VCaP (cell line): ENCODE measurements around the gene ADGRB2.

Experiments used
- H3K27ac ChIP-seq: fragments of 450-650 bp; 2 replicates; pipeline ENCODE4 v1.5.1; 2017
- CTCF ChIP-seq: fragments of 450-650 bp; conservative IDR thresholded peaks from 2 replicates; pipeline ENCODE4 v1.5.1; 2017; ENCODE audit warnings: mild to moderate bottlenecking, moderate library complexity

Gene ADGRB2

GRCh38 chr1:31784356-31785019 lies 20.3 kb upstream of the ADGRB2 start:
- H3K27ac ChIP-seq, result no peak overlapping the region

GRCh38 chr1:31783846-31784245 lies 19.7 kb upstream of the ADGRB2 start:
- TF ChIP-seq CTCF, result no peak
- H3K27ac ChIP-seq, result no peak overlapping the region

More at GRCh38 chr1:31784356-31785019, 20.3 kb upstream of the ADGRB2 start:
- no peak for TF ChIP-seq CTCF

DNA sequence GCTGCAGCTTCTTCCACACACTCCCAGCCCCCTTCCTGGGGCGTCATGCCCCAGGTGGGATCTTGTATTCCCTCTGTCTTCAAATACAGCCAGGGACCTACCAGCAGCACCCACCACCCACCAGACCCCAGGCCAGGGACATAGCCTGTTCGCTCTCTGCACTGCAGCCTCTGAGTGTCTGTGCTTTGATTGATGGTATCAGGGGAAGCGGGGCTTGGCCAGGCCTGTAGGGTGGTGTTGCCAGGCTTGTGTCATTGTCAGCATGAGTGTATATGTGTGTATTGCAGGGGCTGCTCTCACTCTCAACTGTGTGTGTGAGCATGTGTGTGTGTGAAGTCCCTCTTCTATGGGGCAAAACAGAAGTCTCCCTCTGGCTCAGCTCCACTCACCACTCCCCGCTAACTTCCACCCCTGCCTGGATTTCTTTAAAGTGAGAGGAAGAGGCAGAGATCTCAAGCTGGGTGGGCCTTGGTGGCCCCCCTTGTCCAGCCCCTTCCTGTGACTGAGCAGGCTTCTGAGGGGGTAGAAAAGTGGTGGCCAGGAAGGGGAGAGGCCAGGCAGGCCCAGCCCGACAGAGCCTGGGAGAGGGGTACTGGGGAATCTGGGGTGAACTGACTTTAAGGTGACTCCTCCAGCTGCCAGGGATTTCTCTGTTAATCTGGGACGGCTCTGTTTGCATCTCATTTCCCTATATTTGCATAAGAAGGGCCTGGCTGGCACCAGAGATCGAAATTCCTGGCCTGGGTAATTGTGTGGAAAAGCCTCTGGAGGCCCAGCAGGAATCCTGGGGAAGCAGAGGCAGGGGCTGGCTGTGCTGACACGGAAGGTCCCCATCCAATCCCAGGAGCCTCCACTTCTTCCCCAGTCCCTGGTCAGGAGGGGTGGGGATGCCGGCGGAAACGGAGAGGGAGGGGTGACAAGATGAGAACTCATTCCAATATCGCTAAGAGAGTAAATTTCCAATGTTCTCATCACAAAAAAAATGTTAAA lies 18.6 kb upstream of the ADGRB2 start:
- H3K27ac ChIP-seq, result no peak overlapping the region
- TF ChIP-seq CTCF, result no peak

- H3K27ac ChIP-seq, result no peak overlapping the region
- no peak for TF ChIP-seq CTCF
These were observed 17.7 kb upstream of the ADGRB2 start for GRCh38 chr1:31781756-31782371.

DNA sequence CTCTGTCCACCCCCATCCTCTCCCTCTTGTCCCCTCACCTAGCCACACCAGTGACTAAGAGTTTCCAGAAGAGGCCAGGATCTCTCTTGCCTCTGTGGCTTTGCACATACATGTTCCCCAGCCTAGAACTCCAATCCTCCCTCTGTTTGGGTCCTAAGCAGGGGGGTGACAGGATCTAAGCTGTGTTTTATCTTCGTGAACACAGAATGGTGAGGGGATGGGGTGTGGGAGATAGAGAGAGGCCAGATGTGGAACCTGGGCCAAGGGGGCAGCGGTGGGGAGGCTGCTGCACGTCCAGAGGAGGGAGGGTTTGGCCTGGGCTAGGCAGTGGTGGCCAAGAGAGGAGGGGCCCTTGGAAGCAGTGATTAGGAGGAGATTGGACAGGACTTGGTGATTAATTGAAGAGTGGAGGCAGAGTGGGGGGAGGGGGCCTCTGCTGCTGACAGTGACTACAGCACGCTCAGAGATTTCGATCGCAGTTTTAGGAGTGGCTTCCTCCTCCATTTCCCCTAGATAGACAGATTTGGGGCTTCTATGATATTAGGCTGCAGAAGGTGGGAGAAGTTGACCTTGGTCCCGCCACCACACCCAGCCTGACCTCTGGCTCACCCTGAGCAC lies 17.1 kb upstream of the ADGRB2 start:
- TF ChIP-seq CTCF, result no peak

GRCh38 chr1:31780632-31781031 lies 16.5 kb upstream of the ADGRB2 start:
- no peak for TF ChIP-seq CTCF
- no peak overlapping the region for H3K27ac ChIP-seq

More for the DNA sequence above, 17.1 kb upstream of the ADGRB2 start:
- no peak overlapping the region for H3K27ac ChIP-seq
